Cardiac muscle cell (in vitro differentiated cells and primary cell): Measurements from ENCODE around the gene PROK1. TPM values are rescaled to one million over a fixed set of nuclear protein-coding genes. Genes with fewer than 3 reads are reported as not detected.
A peak's percentile ranks its signal among the peaks of the same experiment; 100 is the strongest.

Experiments
- DNase-seq, 2 donors: peaks; one replicate each; pipeline versions ENCODE4 v3.0.0 to v3.0.0-alpha.2; 2010 to 2017; ENCODE audit warnings: low read depth in 1 of 2, low spot score in 1 of 2
- H3K27ac ChIP-seq: fragments of 200-600 bp; sonication (generic); 2 replicates; pipeline ENCODE4 v1.5.1; 2016
- H3K27me3 ChIP-seq: fragments of 200-600 bp; sonication (generic); 2 replicates; pipeline ENCODE4 v1.6.0; 2016; ENCODE audit warnings: control low read depth
- H3K36me3 ChIP-seq: fragments of 200-600 bp; sonication (generic); 2 replicates; pipeline ENCODE4 v1.5.1; 2016; ENCODE audit warnings: control low read depth
- H3K4me1 ChIP-seq: fragments of 200-600 bp; sonication (generic); 2 replicates; pipeline ENCODE4 v1.8.1; 2017; ENCODE audit warnings: low read depth, mild to moderate bottlenecking, mixed run types
- H3K4me3 ChIP-seq: fragments of 200-600 bp; sonication (generic); 2 replicates; pipeline ENCODE4 v1.5.1; 2016; ENCODE audit warnings: mild to moderate bottlenecking
- H3K9me3 ChIP-seq: fragments of 200-600 bp; sonication (generic); 2 replicates; pipeline ENCODE4 v1.5.1; 2017; ENCODE audit warnings: low read depth, mild to moderate bottlenecking, control low read depth
- polyA plus RNA-seq: library from polyadenylated mRNA; unstranded; fragments of >200 nt; fragmentation: Nextera tagmentation; extraction: Ambion mirVana; gene quantifications from 2 replicates; pipeline ENCODE4 v1.2.1, GENCODE V29; 2016
- total RNA-seq: library from RNA; depleted of rRNA; stranded (reverse); fragments of >200 nt; gene quantifications from 2 replicates; pipeline ENCODE4 v1.2.3, GENCODE V29; 2016
- TF ChIP-seq, protein P1 (sequence below): IDR thresholded peaks from 2 replicates; pipeline ENCODE4 v1.5.1; 2012; ENCODE audit warnings: low read depth, mild to moderate bottlenecking, low read length

PROK1 gene
- total and polyA plus RNA-seq, 2 experiments from 2014 or later: 0.24 TPM; not detected in 1

DNA sequence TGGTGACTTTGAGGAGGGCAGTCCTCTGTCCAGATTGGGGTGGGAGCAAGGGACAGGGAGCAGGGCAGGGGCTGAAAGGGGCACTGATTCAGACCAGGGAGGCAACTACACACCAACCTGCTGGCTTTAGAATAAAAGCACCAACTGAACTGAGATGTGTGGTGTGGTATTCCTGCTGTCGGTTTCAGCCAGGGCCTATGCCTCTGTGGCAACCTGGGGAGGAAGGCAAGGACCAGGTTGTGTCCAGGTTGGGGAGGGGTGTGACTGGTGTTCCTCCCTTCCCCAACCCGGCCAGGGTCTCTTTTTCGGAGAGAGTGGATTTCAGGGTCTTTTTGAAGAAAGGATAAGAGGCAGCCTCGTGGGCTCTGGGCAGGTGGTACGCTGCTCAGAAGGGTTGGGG, 6.3 kb downstream of the PROK1 start:
- Histone ChIP-seq H3K36me3 (no peaks in the 10 kb centered on the region), H3K4me1 (no peaks in the 10 kb centered on the region), H3K4me3 (no peak overlapping the region), H3K9me3 (no peaks in the 10 kb centered on the region), H3K27me3 (no peaks in the 10 kb centered on the region), H3K27ac (no peak overlapping the region)
- TF ChIP-seq, protein P1, sequence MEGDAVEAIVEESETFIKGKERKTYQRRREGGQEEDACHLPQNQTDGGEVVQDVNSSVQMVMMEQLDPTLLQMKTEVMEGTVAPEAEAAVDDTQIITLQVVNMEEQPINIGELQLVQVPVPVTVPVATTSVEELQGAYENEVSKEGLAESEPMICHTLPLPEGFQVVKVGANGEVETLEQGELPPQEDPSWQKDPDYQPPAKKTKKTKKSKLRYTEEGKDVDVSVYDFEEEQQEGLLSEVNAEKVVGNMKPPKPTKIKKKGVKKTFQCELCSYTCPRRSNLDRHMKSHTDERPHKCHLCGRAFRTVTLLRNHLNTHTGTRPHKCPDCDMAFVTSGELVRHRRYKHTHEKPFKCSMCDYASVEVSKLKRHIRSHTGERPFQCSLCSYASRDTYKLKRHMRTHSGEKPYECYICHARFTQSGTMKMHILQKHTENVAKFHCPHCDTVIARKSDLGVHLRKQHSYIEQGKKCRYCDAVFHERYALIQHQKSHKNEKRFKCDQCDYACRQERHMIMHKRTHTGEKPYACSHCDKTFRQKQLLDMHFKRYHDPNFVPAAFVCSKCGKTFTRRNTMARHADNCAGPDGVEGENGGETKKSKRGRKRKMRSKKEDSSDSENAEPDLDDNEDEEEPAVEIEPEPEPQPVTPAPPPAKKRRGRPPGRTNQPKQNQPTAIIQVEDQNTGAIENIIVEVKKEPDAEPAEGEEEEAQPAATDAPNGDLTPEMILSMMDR: no peak
- DNase-seq: no peak

DNA sequence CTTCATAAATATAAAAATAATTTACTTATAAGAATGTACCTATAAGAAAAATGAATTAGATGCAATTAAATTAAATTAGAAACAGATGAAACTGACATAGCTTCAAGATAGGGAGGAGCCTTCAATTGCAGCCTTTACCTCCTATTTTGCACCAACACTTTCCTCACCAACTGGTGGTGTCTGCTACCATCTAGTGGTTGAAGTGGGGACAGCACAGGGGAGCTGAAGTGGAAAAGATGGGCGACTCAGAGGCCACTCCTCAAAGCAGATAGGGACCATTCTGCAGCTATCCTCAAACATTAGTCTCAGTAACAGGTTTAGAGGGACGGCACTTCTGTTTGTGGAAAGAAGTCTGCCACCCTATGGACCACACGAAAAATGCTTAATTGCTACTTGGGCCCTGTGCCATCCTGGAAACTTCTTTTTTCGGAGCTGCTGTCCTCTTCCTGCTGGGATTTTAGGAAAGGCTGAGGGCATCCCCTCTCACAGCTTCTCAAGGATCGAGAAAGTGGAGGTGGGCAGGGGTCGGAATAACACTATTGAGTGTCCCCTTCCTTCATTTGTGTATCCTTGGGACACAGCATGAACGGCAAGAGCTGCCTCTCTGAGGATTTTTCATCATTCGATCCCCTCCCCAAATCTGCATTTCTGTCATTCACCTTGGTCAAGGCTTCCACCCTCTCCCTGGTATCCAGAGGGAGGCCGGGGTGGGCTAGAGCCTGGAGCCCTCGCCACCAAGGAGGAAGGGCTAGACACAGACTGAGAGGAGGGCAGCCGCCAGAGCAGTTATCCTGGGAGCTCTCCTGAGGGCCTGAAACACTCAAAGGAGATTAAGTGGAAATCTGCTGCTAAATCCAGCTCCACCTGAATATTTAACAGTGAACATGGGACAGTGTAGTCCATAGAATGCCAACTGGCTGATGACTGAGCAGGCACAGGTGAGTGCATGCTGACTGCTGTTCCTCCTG, 9.6 kb downstream of the PROK1 start:
- Histone ChIP-seq H3K27ac (no peak overlapping the region), H3K9me3 (no peaks in the 10 kb centered on the region), H3K27me3 (no peaks in the 10 kb centered on the region), H3K4me1 (no peaks in the 10 kb centered on the region), H3K4me3 (no peak overlapping the region), H3K36me3 (no peaks in the 10 kb centered on the region)
- DNase-seq: peak; percentile 81 to 84
- TF ChIP-seq, protein P1: peak; percentile 97

DNA sequence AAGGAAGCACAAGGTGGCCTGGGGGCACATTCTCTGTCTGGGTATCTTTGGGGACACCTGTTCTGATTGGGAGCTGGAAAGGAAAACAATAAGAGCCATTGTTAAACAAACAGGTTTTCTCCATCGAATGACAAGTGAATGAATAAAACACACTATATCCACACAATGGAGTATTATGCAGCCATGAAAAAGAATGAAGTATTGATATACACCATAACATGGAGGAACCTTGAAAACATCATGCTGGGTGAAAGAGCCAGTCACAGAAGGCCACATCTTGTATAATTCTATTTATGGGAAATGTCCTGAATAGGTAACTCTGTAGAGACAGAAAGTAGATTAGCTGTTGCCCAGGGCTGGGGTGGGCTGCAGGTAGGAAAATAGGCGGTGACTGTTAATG, 11.1 kb downstream of the PROK1 start:
- TF ChIP-seq, protein P1: no peak
- H3K9me3 ChIP-seq: no peaks in the 10 kb centered on the region
- H3K27ac ChIP-seq: no peak overlapping the region
- no peaks in the 10 kb centered on the region for H3K27me3 ChIP-seq
- no peaks in the 10 kb centered on the region for H3K36me3 ChIP-seq
- DNase-seq: no peak
- peaks cover 5% of the 10 kb centered on the region for H3K4me1 ChIP-seq
- no peak overlapping the region for H3K4me3 ChIP-seq

DNA sequence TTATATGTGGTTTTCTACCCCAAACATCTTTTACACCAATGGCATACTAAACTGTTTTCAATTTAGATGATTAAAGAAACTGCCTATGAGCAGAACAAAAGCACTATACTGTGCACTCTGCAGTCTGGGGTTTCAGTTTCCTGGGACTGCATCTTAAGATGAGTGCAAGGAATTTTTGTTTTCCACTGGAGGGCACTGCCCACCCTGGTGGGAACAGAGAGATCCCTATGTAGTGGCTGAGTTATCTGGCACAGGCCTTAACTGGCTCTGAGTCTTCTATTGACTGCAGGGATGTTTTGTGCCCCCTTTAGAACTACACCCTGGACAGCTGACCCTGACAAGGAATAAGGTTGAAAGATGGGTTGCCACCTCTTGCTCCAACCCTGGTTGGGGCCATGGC, 12.0 kb downstream of the PROK1 start:
- no peaks in the 10 kb centered on the region for H3K36me3 ChIP-seq
- H3K4me1 ChIP-seq: peaks cover 7% of the 10 kb centered on the region
- H3K27ac ChIP-seq: no peak overlapping the region
- TF ChIP-seq, protein P1: no peak
- H3K4me3 ChIP-seq: no peak overlapping the region
- peak in 1 of 2 donors; percentile 28 for DNase-seq
- no peaks in the 10 kb centered on the region for H3K27me3 ChIP-seq
- H3K9me3 ChIP-seq: no peaks in the 10 kb centered on the region

DNA sequence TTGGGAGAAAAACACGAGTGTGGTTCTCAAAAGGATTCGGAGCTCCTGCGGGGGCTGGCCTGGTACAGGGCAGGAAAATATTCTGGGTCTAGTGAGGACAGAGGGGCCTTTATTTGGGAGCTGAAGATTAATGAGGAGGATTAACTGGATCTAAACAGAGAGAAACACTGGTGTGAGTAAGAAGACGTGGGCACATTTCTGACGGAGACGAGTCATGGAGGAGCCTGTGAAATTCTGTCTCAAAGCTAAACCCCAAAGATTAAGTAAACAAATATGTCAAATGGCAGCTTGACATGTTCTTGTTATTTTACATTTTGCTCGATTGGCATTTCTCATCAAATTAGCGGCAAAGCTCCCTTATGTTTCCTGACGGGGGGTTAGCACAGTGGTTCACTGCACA, 12.8 kb downstream of the PROK1 start:
- H3K4me3 ChIP-seq: no peak overlapping the region
- no peaks in the 10 kb centered on the region for H3K27me3 ChIP-seq
- TF ChIP-seq, protein P1: no peak

More for the DNA sequence above, 12.8 kb downstream of the PROK1 start:
- no peak overlapping the region for H3K27ac ChIP-seq
- H3K9me3 ChIP-seq: no peaks in the 10 kb centered on the region
- no peak for DNase-seq
- H3K4me1 ChIP-seq: peaks cover 7% of the 10 kb centered on the region
- H3K36me3 ChIP-seq: no peaks in the 10 kb centered on the region
